ENCODE data around the gene IPO7.

DNA sequence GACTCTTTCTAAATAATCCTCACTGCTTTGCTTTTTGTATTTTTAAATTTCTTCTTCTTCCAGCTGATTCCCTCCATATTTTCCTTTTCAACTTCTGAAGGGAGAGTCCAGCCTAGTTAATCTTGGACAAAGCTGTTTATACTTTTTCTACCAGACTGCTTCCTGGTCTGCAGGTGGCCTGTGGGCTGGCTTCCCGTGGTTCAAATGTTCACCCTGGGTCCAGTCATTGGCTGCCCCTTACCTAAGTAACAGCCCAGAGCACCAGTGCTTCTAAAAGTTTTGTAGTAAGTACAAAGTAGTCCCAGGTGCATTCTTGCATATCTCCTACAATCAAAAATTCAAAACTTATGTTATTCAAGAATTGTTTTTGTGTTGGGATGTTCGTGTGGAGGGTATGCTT lies 95.4 kb downstream of the IPO7 start:
- TF ChIP-seq, protein P1, sequence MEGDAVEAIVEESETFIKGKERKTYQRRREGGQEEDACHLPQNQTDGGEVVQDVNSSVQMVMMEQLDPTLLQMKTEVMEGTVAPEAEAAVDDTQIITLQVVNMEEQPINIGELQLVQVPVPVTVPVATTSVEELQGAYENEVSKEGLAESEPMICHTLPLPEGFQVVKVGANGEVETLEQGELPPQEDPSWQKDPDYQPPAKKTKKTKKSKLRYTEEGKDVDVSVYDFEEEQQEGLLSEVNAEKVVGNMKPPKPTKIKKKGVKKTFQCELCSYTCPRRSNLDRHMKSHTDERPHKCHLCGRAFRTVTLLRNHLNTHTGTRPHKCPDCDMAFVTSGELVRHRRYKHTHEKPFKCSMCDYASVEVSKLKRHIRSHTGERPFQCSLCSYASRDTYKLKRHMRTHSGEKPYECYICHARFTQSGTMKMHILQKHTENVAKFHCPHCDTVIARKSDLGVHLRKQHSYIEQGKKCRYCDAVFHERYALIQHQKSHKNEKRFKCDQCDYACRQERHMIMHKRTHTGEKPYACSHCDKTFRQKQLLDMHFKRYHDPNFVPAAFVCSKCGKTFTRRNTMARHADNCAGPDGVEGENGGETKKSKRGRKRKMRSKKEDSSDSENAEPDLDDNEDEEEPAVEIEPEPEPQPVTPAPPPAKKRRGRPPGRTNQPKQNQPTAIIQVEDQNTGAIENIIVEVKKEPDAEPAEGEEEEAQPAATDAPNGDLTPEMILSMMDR (IDR thresholded peaks at IDR 0.05 in 4 of 5, conservative IDR thresholded peaks at IDR 0.05 in 1 of 5), result no peak
- no peak for TF ChIP-seq POLR2A (IDR thresholded peaks at IDR 0.05)

Measured in gastrocnemius medialis (tissue), 4 donors.